Measurements from ENCODE around the gene MAPKAP1.
A peak's percentile ranks its signal among the peaks of the same experiment; 100 is the strongest.

MAPKAP1 gene

DNA sequence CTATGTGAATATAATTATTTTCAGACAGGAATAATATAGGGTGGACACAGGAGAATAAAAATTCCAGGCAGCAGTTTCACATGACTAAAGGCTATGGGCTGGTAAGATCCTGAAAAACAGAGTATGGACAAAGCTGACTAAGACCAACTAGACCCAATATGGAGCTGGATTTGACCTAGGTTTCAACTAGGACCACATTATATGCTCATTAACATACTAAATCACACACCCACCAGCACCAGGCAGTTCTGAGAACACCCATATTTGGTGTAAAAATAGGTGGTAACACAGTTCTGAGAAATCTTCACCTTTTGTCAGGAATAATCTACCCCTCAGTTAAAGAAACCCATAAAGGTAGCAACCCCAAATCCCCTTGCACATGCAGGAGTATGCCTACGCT lies 64.7 kb downstream of the MAPKAP1 start:
- DNase-seq (ENCODE audit: low read depth), result no peak

- no peak for DNase-seq (ENCODE audit: low read depth)
Observed at GRCh38 chr9:125639057-125639456, 68.0 kb downstream of the MAPKAP1 start.

GRCh38 chr9:125638239-125639045 lies 68.6 kb downstream of the MAPKAP1 start:
- DNase-seq (ENCODE audit: low read depth), result no peak

DNA sequence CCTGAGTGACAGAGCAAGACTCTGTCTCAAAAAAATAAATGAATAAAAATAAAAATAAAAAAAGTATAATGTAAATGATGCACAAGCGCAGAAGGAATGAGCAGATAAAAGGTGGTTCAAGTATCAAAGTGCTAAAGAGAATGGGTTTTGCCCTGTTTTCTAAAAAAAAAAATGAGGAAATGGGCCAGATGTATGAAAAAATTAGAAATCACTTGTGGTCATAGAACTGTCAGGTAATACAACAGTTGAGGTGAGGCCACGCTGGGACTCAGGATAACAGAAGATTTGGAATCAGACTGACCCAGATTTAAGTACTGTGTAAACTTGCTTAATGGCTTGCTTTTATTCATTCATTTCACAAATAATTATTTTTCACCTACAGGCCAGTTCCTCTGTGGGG lies 69.8 kb downstream of the MAPKAP1 start:
- no peak for DNase-seq (ENCODE audit: low read depth)

DNA sequence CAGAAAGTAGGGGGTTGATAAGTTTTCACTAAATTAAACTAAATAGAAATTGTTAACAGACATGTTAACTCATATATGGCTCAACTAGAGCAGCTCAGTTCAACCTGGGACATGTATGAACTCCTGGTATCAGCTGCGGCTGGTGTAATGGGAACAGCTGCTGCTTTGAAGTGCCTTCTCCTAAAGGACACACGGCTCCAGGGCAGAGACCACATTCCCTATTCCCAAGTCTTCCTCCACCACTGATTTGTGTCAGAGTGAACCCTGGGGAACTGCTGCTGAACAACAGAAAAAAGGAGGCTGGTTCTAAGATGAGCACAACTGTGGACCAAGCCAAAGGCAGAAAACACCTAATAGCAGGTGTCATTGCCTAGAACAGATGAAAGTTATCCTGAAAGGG lies 71.1 kb downstream of the MAPKAP1 start:
- no peak for DNase-seq (ENCODE audit: low read depth)

GRCh38 chr9:125634040-125634717 lies 72.8 kb downstream of the MAPKAP1 start:
- peak; percentile 23 for DNase-seq (ENCODE audit: low read depth)

- DNase-seq (ENCODE audit: low read depth), result no peak
Observed at GRCh38 chr9:125633116-125633745, 73.8 kb downstream of the MAPKAP1 start.

- no peak for DNase-seq (ENCODE audit: low read depth)
Observed at GRCh38 chr9:125632321-125633115, 74.5 kb downstream of the MAPKAP1 start.

- peak; percentile 53 for DNase-seq (ENCODE audit: low read depth)
Observed at GRCh38 chr9:125631391-125632085, 75.5 kb downstream of the MAPKAP1 start.

GRCh38 chr9:125630436-125630835 lies 76.6 kb downstream of the MAPKAP1 start:
- DNase-seq (ENCODE audit: low read depth), result peak; percentile 32

- no peak for DNase-seq (ENCODE audit: low read depth)
Observed at GRCh38 chr9:125629446-125629845, 77.6 kb downstream of the MAPKAP1 start.

- peak; percentile 31 for DNase-seq (ENCODE audit: low read depth)
Observed at GRCh38 chr9:125626187-125626586, 80.8 kb downstream of the MAPKAP1 start.

DNA sequence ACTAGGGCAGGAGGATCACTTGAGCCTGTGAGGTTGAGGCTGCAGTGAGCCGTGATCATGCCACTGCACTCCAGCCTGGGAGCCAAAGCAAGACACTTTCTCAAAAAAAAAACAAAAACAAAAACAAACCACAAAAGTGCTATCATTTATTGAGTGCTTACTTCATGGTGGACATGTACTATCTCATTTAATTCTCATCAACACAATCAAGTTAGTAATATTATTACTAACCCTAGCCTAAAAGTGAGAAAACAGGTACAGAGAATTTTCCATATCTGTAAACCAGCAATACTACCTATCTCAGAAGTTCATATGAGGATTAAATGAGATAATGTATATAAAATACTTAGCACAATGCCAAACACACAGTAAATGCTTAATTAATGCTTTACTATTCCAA lies 85.8 kb downstream of the MAPKAP1 start:
- no peak for DNase-seq (ENCODE audit: low read depth)

DNA sequence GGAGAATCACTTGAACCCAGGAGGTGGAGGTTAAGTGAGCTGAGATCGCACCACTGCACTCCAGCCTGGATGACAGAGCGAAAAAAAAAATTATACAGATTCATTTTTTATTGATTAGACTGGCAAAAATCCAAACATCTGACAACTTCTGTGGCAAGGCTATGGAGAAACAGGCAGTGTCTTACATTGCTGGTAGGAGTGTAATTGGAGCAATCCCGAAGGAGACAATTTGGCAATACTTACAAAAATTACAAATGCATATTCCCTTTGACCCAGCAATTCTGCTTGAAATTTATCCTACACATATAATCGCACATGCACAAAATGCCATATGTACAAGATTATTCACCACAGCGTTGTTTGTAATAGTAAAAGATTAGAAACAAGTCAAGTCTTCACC lies 86.8 kb downstream of the MAPKAP1 start:
- peak; percentile 72 for DNase-seq (ENCODE audit: low read depth)

- no peak for DNase-seq (ENCODE audit: low read depth)
Observed at GRCh38 chr9:125617087-125617486, 89.9 kb downstream of the MAPKAP1 start.

DNA sequence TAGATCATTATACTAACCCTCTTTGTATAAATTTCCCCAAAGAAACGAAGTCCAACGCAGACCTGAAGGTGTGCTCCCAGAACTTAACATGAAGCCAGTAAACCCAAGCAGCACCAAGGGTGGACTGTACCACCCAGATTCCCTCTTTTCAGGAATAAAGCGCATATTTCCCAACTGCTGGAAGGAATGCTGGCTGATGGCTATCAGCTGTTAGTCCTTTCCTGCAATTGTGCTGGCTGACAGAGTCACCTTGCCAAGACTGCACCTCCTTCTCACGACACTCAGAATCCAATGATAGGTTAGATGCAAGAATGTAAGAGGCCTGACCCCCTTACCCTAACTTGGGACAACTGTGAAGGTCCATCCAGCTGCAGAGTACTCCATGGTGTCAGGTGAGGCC lies 93.9 kb downstream of the MAPKAP1 start:
- DNase-seq (ENCODE audit: low read depth), result no peak

GRCh38 chr9:125612616-125613015 lies 94.4 kb downstream of the MAPKAP1 start:
- DNase-seq (ENCODE audit: low read depth), result no peak

DNA sequence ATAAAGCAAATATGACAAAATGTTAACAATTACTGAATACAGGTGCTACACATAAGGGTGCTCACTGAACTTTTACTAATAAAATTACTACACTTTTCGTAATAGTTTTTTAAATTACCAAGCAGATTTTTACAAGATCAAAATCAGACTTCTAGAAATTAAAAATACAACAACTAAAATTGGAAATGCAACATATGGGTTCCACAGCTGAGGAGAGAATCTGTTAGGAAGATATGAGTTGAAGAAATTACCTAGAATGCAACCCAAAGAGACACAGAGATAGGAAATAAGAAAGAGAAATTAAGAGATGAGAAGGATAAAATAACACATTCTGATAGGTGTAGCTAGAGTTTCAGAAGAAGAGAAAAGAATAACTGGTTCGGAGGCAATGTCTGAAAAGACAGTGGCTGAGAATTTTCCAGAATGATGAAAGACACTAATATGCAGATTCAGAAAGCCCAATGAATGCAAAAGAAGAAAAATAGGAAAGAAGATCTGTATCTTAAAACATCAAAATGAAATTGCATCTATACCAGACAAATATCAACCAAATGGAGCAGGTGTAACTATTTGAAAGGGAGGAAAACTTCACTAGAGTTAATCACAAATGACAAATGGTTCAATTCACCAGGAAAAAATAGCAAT lies 95.8 kb downstream of the MAPKAP1 start:
- DNase-seq (ENCODE audit: low read depth), result no peak

DNA sequence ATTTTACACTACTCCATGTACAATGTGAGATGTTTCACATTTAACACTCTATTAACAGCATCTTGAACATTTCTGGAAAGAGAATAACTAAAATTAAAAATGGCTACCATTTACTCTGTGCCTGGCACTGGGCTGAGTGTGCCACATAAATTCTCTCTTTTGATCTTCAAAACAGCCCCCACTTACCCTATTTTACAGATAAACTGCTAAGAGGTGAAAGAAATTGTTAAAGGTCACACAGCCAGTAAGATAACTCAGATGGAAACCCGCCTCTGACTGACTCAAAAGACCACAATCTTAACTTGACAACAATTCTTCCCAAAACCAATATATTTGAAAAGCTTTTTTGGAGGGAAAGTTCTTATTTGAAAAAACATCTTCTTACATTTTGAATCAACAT lies 97.3 kb downstream of the MAPKAP1 start:
- no peak for DNase-seq (ENCODE audit: low read depth)

DNA sequence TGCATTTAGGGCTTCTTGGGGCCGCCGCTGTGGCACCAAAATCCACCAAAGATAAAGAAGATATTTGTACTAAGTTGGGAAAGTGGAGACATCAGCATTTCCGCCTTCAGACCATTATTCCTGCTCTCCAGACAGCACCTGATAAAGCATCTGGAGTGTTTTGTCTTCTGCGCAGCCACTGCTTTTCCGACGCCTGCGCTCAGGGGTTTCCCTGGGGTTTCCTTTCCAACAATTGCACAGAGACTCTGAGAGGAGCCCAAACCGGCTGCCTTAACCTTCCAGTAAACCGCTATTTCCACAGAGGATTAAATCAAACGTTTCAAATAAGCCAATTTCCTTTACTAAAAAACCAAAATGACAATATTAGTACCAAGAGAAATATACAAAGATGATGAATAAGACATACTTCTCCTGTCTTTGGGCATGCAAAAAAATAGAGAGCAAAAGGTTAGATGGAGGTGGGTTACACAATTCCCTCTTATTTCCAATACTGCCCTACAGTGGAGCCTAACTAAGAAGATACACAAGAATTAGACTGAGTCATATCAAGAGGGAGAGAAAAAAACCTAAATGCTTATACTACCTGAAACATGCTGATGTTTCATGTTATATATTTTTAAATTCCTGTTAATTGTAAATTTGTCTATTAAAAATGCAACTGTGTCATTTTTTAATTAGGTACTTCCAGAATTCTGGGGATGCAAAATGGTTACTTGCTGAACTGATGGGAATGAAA lies 98.4 kb downstream of the MAPKAP1 start:
- DNase-seq (ENCODE audit: low read depth), result no peak
